H4 (cell line): Measurements from ENCODE around the gene PCNX1. TPM values are rescaled to one million over a fixed set of nuclear protein-coding genes. Genes with fewer than 3 reads are reported as not detected.

Experiments
- DNase-seq: peaks from one replicate; pipeline ENCODE4 v3.0.0-alpha.2; 2015; ENCODE audit warnings: low spot score
- total RNA-seq: library from RNA; depleted of rRNA; stranded (reverse); fragments of >200 nt; shearing (Covaris generic); gene quantifications from 2 replicates; pipeline ENCODE4 v1.2.3, GENCODE V29; 2014

Gene PCNX1
- total RNA-seq, 1 experiment from 2014 or later = 22.2 TPM

- DNase-seq = no peak
These were observed 18.5 kb upstream of the PCNX1 start for GRCh38 chr14:70888681-70889175.

- DNase-seq = no peak
These were observed 17.7 kb upstream of the PCNX1 start for GRCh38 chr14:70889555-70889954.

GRCh38 chr14:70890826-70891659, 16.2 kb upstream of the PCNX1 start:
- DNase-seq = no peak

GRCh38 chr14:70891737-70892136, 15.5 kb upstream of the PCNX1 start:
- no peak for DNase-seq

GRCh38 chr14:70893062-70893845, 14.0 kb upstream of the PCNX1 start:
- no peak for DNase-seq

GRCh38 chr14:70893858-70894291, 13.4 kb upstream of the PCNX1 start:
- no peak for DNase-seq

GRCh38 chr14:70894868-70895267, 12.4 kb upstream of the PCNX1 start:
- DNase-seq = no peak

GRCh38 chr14:70896317-70896716, 10.9 kb upstream of the PCNX1 start:
- DNase-seq = no peak

- DNase-seq = no peak
These were observed 10.3 kb upstream of the PCNX1 start for GRCh38 chr14:70896981-70897380.

- no peak for DNase-seq
These were observed 9.8 kb upstream of the PCNX1 start for GRCh38 chr14:70897464-70897863.

- DNase-seq = no peak
These were observed 9.0 kb upstream of the PCNX1 start for GRCh38 chr14:70898111-70898745.

GRCh38 chr14:70901269-70901668, 6.0 kb upstream of the PCNX1 start:
- no peak for DNase-seq

- DNase-seq = no peak
These were observed 5.1 kb upstream of the PCNX1 start for GRCh38 chr14:70902184-70902583.

- DNase-seq = no peak
These were observed 2.9 kb upstream of the PCNX1 start for GRCh38 chr14:70904373-70904772.

- peak; percentile 90 for DNase-seq
These were observed 2.0 kb upstream of the PCNX1 start for GRCh38 chr14:70905301-70905700.

GRCh38 chr14:70906793-70907175, 475 bp upstream of the PCNX1 start:
- no peak for DNase-seq

- DNase-seq = no peak
These were observed 1.0 kb downstream of the PCNX1 start for GRCh38 chr14:70907996-70908934.

- no peak for DNase-seq
These were observed 1.8 kb downstream of the PCNX1 start for GRCh38 chr14:70908935-70909641.

GRCh38 chr14:70909733-70910614, 2.7 kb downstream of the PCNX1 start:
- DNase-seq = no peak

GRCh38 chr14:70915415-70915814, 8.2 kb downstream of the PCNX1 start:
- DNase-seq = no peak
